SK-N-SH (cell line): ENCODE data around the gene ELMOD2. TPM values are rescaled to one million over a fixed set of nuclear protein-coding genes. Genes with fewer than 3 reads are reported as not detected.

Experiments used
- CTCF ChIA-PET: fragments of 300-600, 350-600 bp; formaldehyde crosslinking; extraction: SDS; loops from one replicate; lab custom pipeline; 2021; lab: Yijun Ruan, JAX
- POLR2A ChIA-PET: fragments of 350-600 bp; sonication (Branson Sonifier 250); formaldehyde crosslinking; extraction: SDS; loops from one replicate; lab custom pipeline; 2020; ENCODE audit warnings: antibody characterized with exemption, inconsistent platforms; lab: Yijun Ruan, JAX
- DNase-seq: peaks from one replicate; pipeline ENCODE4 v3.0.0; 2012
- H2AFZ ChIP-seq: fragments of 200-600 bp; sonication (generic); 2 replicates; pipeline ENCODE4 v1.8.1; 2016; ENCODE audit warnings: antibody characterized with exemption, mild to moderate bottlenecking, low read depth
- H3F3A ChIP-seq: fragments of 200-600 bp; sonication (generic); replicated peaks from 2 replicates; pipeline ENCODE3; 2016; ENCODE audit warnings: antibody characterized with exemption, mild to moderate bottlenecking; ENCODE audit not compliant: insufficient read depth
- H3K27ac ChIP-seq, 2 experiments: fragments of 200-500 bp in 1 of 2; fragments of 200-600 bp in 1 of 2; sonication (Bioruptor generic) in 1 of 2; sonication (generic), shearing (Covaris generic) in 1 of 2; 2 replicates each; pipeline versions ENCODE4 v1.5.1 to v1.6.1; 2014 to 2016; ENCODE audit warnings: low read depth in 2 of 2, inconsistent platforms in 1 of 2, low read length in 1 of 2, mild to moderate bottlenecking in 1 of 2, mixed read lengths in 1 of 2
- H3K27me3 ChIP-seq: fragments of 200-600 bp; sonication (generic), shearing (Covaris generic); 2 replicates; pipeline ENCODE4 v1.6.1; 2016; ENCODE audit warnings: mixed run types; ENCODE audit not compliant: insufficient read depth
- H3K36me3 ChIP-seq, 2 experiments: fragments of 200-500 bp in 1 of 2; fragments of 200-600 bp in 1 of 2; sonication (Bioruptor generic) in 1 of 2; sonication (generic) in 1 of 2; replicated peaks in 1 of 2; 2 replicates each; pipeline versions ENCODE3 to v1.5.1; 2014 to 2016; ENCODE audit warnings: low read length in 1 of 2, mild to moderate bottlenecking in 1 of 2; ENCODE audit not compliant: insufficient read depth in 2 of 2, control insufficient read depth in 1 of 2
- H3K4me1 ChIP-seq, 2 experiments: fragments of 200-500 bp in 1 of 2; fragments of 200-600 bp in 1 of 2; sonication (Bioruptor generic) in 1 of 2; sonication (generic), shearing (Covaris generic) in 1 of 2; 2 replicates each; pipeline versions ENCODE4 v1.5.1 to v1.6.1; 2014 to 2016; ENCODE audit warnings: low read depth in 1 of 2, low read length in 1 of 2, mixed run types in 1 of 2; ENCODE audit not compliant: insufficient read depth in 2 of 2, control insufficient read depth in 1 of 2
- H3K4me2 ChIP-seq: fragments of 200-600 bp; sonication (generic), shearing (Covaris generic); 2 replicates; pipeline ENCODE4 v1.6.1; 2017; ENCODE audit warnings: mixed run types
- H3K4me3 ChIP-seq, 2 experiments: fragments of 200-500 bp in 1 of 2; fragments of 200-600 bp in 1 of 2; sonication (Bioruptor generic) in 1 of 2; sonication (generic), shearing (Covaris generic) in 1 of 2; 2 replicates each; pipeline versions ENCODE4 v1.5.1 to v1.8.1; 2014 to 2016; ENCODE audit warnings: low read depth in 2 of 2, inconsistent platforms in 1 of 2, low read length in 1 of 2, mild to moderate bottlenecking in 1 of 2, mixed read lengths in 1 of 2, moderate library complexity in 1 of 2
- H3K79me2 ChIP-seq: fragments of 200-600 bp; sonication (generic); 2 replicates; pipeline ENCODE4 v1.8.1; 2017; ENCODE audit warnings: mild to moderate bottlenecking; ENCODE audit not compliant: insufficient read depth
- H3K9ac ChIP-seq: fragments of 200-600 bp; sonication (generic); 2 replicates; pipeline ENCODE4 v1.6.1; 2017; ENCODE audit warnings: mixed run types
- H3K9me2 ChIP-seq: fragments of 200-600 bp; sonication (generic); 2 replicates; pipeline ENCODE4 v1.6.1; 2017; ENCODE audit warnings: mixed run types
- H3K9me3 ChIP-seq: fragments of 200-600 bp; sonication (generic); 2 replicates; pipeline ENCODE4 v1.6.1; 2017; ENCODE audit warnings: mixed run types, mild to moderate bottlenecking, moderate library complexity
- H4K20me1 ChIP-seq: fragments of 200-600 bp; sonication (generic); 2 replicates; pipeline ENCODE4 v1.6.1; 2017; ENCODE audit warnings: mild to moderate bottlenecking, mixed run types; ENCODE audit not compliant: insufficient read depth
- CHD2 ChIP-seq: fragments of 150-350 bp; IDR thresholded peaks from 2 replicates; pipeline ENCODE4 v1.6.1; 2018; ENCODE audit warnings: low read length; ENCODE audit not compliant: partially characterized antibody
- EP300 ChIP-seq, 2 experiments: IDR thresholded peaks; 2 replicates each; pipeline versions ENCODE4 v1.4.0 to v1.6.1; 2012; ENCODE audit warnings: borderline replicate concordance in 1 of 2, low read depth in 1 of 2, low read length in 1 of 2
- WGBS: methylation state at CpG from one replicate; pipeline ENCODE4 v1.1.6; 2017; ENCODE audit warnings: low lambda C conversion rate; 5-methylcytosine and 5-hydroxymethylcytosine counted together
- polyA plus RNA-seq, 3 experiments: library from polyadenylated mRNA; depleted of rRNA; stranded (reverse); fragments of >200 nt; gene quantifications; 2 replicates each; pipeline ENCODE4 v1.2.3, GENCODE V29; 2012
- small RNA-seq, 7 experiments: library from RNA; depleted of rRNA; stranded (forward); fragments of <200 nt; gene quantifications; one replicate each; pipeline ENCODE3, GENCODE V24; 2012

Gene ELMOD2
- polyA plus RNA-seq, 1 of the 3 experiments (the other 2 are of a cell fraction): 5.0 TPM

DNA sequence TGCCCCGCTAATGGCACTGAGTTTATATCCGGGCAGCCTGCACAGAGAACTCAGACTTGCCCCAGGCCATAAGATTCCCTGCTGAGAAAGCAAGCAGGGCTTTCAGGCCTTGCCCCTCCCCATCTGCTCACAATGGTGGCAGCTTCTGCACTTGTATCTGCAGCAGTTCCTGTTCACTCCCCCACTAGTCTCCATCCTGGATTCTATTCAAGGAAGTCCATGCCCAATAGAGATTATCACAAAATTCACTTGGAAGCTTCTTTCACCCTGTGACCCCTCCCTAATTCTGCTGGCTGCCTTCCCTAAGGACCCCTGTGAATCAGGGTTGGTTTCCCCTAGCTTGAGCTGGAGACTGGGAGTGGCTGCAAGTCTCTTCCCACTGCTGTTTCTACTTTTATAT is 79.3 kb downstream of the ELMOD2 start:
- no peak overlapping the region for H3K27ac ChIP-seq
- ChIA-PET CTCF (interaction anchor here (13.0 kb wide), 1 partner anchor 242 kb away, joined by 171 read pairs; no protein-coding TSS in a partner anchor), POLR2A (no interaction called here)
- H3K9me2 ChIP-seq: no peaks in the 10 kb centered on the region
- H4K20me1 ChIP-seq: no peaks in the 10 kb centered on the region
- TF ChIP-seq EP300 (IDR thresholded peaks at IDR 0.05; ENCODE audit: borderline replicate concordance in 1 of 2, low read depth in 1 of 2, low read length in 1 of 2): no peak
- no peak for TF ChIP-seq CHD2
- no peaks in the 10 kb centered on the region; a peak in 1 of 4 replicates for H3K4me1 ChIP-seq
- no peaks in the 10 kb centered on the region for H3F3A ChIP-seq
- no CpG with 5 or more reads among the region's 2 CpGs for WGBS
- no peak for DNase-seq
- H3K36me3 ChIP-seq: no peaks in the 10 kb centered on the region
- H3K4me3 ChIP-seq: no peak overlapping the region
- H3K79me2 ChIP-seq: no peaks in the 10 kb centered on the region
- H3K4me2 ChIP-seq: no peak overlapping the region
- H3K27me3 ChIP-seq: peaks cover 8% of the 10 kb centered on the region; the same call in 1 of the 2 replicates
- H3K9ac ChIP-seq: no peak overlapping the region
- no peaks in the 10 kb centered on the region for H3K9me3 ChIP-seq
- H2AFZ ChIP-seq: no peak overlapping the region

Small RNA genes within 50 kb of the gene (small RNA-seq; reads per million reads assigned to genes)
- gene AC108019.1 (0 reads per million in 7 experiments), gene RN7SL152P (0 reads per million in 7 experiments)

Other genes starting within 250 kb of the ELMOD2 start
- 16.0 and 26.8 TPM in 2 replicates for gene SCOC, start 150.5 kb upstream of the ELMOD2 start, polyA plus RNA-seq (2012; rRNA removed)
- 0.72 and 0.80 TPM in 2 replicates for gene CLGN, start 96.5 kb upstream of the ELMOD2 start, polyA plus RNA-seq (2012; rRNA removed)
- not detected in 2 replicates for gene MGAT4D, start 25.9 kb upstream of the ELMOD2 start, polyA plus RNA-seq (2012; rRNA removed)
- not detected in 2 replicates for gene UCP1, start 44.8 kb downstream of the ELMOD2 start, polyA plus RNA-seq (2012; rRNA removed)
- gene TBC1D9, start 232.2 kb downstream of the ELMOD2 start, polyA plus RNA-seq (2012; rRNA removed): 13.5 and 16.1 TPM in 2 replicates